Left colon (tissue), 2 donors: ENCODE data around the gene DSN1. TPM values are rescaled to one million over a fixed set of nuclear protein-coding genes. Genes with fewer than 3 reads are reported as not detected.

Source experiments
- ATAC-seq: fragments of 200-7000 bp; cut with Tn5 transposase; one replicate; pipeline ENCODE4 v1.9.1; 2020; ENCODE audit warnings: mild to moderate bottlenecking, moderate library complexity
- DNase-seq, 2 donors: peaks; one replicate each; pipeline ENCODE4 v3.0.0-alpha.2; 2020
- intact Hi-C, 2 donors: fragments of 100-400 bp; cut with DNase I in 1 of 2; cut with micrococcal nuclease in 1 of 2; formaldehyde crosslinking; loops; one replicate each; pipeline versions ENCODE4 v1.11.2 to v1.14.0; 2022; cut with DNase I, micrococcal nuclease
- total RNA-seq, 2 donors: library from RNA; stranded (reverse); fragmentation: NEBNext Ultra II Directional; extraction: Animal tissue kit (Norgen Biotek cat#: 25700); gene quantifications; one replicate each; pipeline ENCODE4 v1.2.1, GENCODE V29; 2021
- donor health status: DM: no; HTN: no; CAD: no.
- donor health status: DM: yes; HTN: yes; CAD: no.

The DSN1 gene
- total RNA-seq, 2 donors from 2014 or later = 6.3 to 6.8 TPM

- DNase-seq = no peak
- ATAC-seq = no peak
- intact Hi-C loops = no loop called here
Observed at GRCh38 chr20:36770680-36771079, 2.9 kb downstream of the DSN1 start.

GRCh38 chr20:36768768-36769430, 4.7 kb downstream of the DSN1 start:
- DNase-seq (no peak), ATAC-seq (no peak)
- intact Hi-C loops = no loop called here

- DNase-seq (no peak), ATAC-seq (no peak)
- intact Hi-C loops = no loop called here
Observed at GRCh38 chr20:36761125-36761524, 12.4 kb downstream of the DSN1 start.

GRCh38 chr20:36760647-36761046, 12.9 kb downstream of the DSN1 start:
- DNase-seq = no peak
- intact Hi-C loops = no loop called here
- ATAC-seq = no peak

GRCh38 chr20:36758276-36758675, 15.3 kb downstream of the DSN1 start:
- intact Hi-C loops = no loop called here
- DNase-seq = no peak
- no peak for ATAC-seq

- ATAC-seq (no peak), DNase-seq (no peak)
- intact Hi-C loops = no loop called here
Observed at GRCh38 chr20:36756496-36756895, 17.1 kb downstream of the DSN1 start.

- intact Hi-C loops = no loop called here
- ATAC-seq (peak; percentile 95), DNase-seq (no peak)
Observed at GRCh38 chr20:36754656-36755222, 18.8 kb downstream of the DSN1 start.

- intact Hi-C loops = no loop called here
- DNase-seq = peak in 1 of 2 donors; percentile 50
- no peak for ATAC-seq
Observed at GRCh38 chr20:36752582-36752981, 21.0 kb downstream of the DSN1 start.

GRCh38 chr20:36745927-36746659, 27.5 kb downstream of the DSN1 start, which contains the start of gene NDRG3:
NDRG3 (minus strand) TSS chr20:36746090; CDS start chr20:36721735, 24,355 bp downstream.
- ATAC-seq = peak; percentile 99
- peak; percentile 96 for DNase-seq
- intact Hi-C loops = no loop called here

GRCh38 chr20:36745234-36745926, 28.2 kb downstream of the DSN1 start:
- ATAC-seq (peak; percentile 55), DNase-seq (peak; percentile 29 to 61)
- intact Hi-C loops = no loop called here

- intact Hi-C loops = no loop called here
- no peak for DNase-seq
- ATAC-seq = peak; percentile 15
Observed at GRCh38 chr20:36744764-36745191, 28.8 kb downstream of the DSN1 start.

GRCh38 chr20:36744243-36744642, 29.3 kb downstream of the DSN1 start:
- ATAC-seq (no peak), DNase-seq (no peak)
- intact Hi-C loops = no loop called here

- ATAC-seq (no peak), DNase-seq (no peak)
- intact Hi-C loops = no loop called here
Observed at GRCh38 chr20:36742558-36742957, 31.0 kb downstream of the DSN1 start.

- intact Hi-C loops = no loop called here
- DNase-seq (no peak), ATAC-seq (no peak)
Observed at GRCh38 chr20:36741072-36741471, 32.5 kb downstream of the DSN1 start.

GRCh38 chr20:36737183-36737499, 36.4 kb downstream of the DSN1 start:
- intact Hi-C loops = no loop called here

GRCh38 chr20:36736451-36737182, 36.9 kb downstream of the DSN1 start:
- no peak for DNase-seq
- ATAC-seq = no peak
- intact Hi-C loops = no loop called here

More at GRCh38 chr20:36737183-36737499, 36.4 kb downstream of the DSN1 start:
- ATAC-seq = no peak
- no peak for DNase-seq

- ATAC-seq (no peak), DNase-seq (no peak)
- intact Hi-C loops = no loop called here
Observed at GRCh38 chr20:36732456-36732855, 41.1 kb downstream of the DSN1 start.

- intact Hi-C loops = no loop called here
Observed at GRCh38 chr20:36728986-36729385, 44.6 kb downstream of the DSN1 start.

GRCh38 chr20:36726168-36726567, 47.4 kb downstream of the DSN1 start:
- DNase-seq (no peak), ATAC-seq (no peak)
- intact Hi-C loops = no loop called here

More at GRCh38 chr20:36728986-36729385, 44.6 kb downstream of the DSN1 start:
- ATAC-seq (no peak), DNase-seq (no peak)
